Measurements from ENCODE around the gene PTPRT. TPM values are rescaled to one million over a fixed set of nuclear protein-coding genes. Genes with fewer than 3 reads are reported as not detected.

Gene PTPRT
- total RNA-seq, result 45.0 TPM

DNA sequence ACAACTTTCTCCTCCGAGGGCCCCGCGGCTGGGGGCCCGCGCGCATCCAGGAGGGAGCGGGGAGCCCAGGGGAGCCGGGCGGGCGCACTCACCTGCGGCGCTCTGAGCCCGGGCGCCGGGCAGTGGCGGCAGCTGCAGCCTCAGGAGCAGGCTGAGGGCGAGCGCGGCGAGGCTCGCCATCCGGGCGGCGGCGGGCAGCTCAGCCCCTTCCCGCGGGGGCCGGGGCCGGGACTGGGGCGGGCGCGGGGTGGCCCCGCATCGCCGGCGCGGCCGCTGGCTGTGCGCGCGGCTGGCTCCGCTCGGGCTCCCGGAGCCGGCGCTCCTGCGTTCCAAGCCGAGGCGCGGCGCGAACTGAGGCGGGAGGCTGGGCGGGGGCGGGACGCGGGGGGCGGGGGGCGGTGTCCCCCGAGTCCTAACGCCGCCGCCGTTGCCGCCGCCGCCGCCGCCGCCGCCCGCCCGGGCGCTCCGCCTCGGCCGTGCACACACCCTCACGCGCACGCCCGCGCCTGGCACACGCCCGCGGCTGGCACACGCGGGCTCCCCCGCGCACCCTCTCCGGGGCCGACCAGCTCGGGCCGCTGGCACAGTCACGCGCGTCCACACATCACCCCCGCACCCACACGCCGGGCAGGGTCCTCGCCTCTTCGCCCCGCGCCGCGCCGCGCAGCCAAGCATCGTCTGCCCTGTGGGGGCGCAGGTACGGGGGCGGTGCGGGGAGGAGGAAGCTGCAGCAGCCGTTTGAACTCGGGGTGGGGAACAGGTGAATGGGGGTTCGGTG, at the start of gene PTPRT:
Gene PTPRT, minus strand, starts transcription at position 353 of the 778 bp plus-strand sequence. Its CDS starts 173 bp downstream, at position 180.
- DNase-seq (ENCODE audit: low spot score), result no peak

DNA sequence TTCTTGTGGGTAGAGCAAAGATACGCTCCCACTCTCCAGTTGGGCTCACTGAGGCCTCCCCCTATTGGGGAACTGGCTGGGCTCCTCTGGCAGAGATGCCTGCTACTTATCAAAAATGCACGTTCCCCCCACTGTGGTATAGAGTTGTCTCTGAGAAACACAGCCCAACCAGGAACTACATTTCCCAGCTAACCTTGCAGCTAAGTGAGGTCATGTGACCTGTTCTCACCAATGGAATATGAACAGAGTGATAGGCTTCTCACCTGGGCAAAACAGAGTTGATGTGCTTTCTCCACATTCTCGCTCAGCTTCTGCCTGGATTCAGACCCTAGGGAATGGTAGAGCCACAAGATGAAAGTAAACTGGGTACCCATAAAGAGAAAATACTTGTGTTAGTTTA, 49.1 kb upstream of the PTPRT start:
- DNase-seq (ENCODE audit: low spot score), result no peak

DNA sequence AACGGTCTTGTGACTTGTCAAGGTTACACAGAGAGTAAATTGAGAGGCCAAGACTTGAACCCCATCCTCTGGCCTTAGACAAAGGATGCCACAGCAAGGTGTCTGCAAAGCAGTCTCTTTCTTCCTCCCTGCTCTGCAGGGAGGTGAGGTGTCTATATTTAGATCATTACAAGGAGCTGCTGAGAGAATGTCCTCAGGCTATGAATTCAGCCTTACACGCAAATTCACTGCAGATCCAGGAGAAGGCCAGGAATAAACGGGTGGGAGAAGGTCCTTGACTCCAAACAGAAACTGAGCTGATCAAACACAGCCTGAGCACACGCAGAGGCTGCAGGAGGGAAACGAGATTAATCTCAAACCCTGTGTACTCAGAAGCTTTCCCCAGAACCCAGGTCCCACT, 48.6 kb upstream of the PTPRT start:
- DNase-seq (ENCODE audit: low spot score), result no peak

DNA sequence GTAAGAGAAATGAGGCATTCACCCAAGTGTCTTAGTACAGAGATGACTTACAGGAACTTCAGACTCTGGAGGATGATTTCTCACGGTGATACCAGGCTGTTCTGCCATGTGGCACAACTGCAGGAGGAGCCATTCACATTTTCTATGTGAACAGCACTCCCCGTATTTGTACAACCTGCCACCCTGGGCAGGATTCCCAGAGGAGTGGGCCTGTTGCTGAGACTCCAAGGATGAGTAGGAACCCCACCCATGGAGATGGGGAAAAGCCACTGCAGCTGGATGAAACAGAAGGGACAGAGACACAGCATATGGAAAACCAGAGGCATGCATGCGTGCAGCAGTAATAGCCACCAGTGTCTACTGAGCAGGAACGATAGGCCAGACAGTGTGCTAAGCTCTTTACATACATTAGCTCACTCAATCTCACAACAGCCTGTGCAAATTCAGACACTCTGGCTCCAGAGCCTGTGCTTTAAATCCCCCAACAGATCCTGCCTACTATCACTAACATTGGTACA, 48.0 kb upstream of the PTPRT start:
- no peak for DNase-seq (ENCODE audit: low spot score)

DNA sequence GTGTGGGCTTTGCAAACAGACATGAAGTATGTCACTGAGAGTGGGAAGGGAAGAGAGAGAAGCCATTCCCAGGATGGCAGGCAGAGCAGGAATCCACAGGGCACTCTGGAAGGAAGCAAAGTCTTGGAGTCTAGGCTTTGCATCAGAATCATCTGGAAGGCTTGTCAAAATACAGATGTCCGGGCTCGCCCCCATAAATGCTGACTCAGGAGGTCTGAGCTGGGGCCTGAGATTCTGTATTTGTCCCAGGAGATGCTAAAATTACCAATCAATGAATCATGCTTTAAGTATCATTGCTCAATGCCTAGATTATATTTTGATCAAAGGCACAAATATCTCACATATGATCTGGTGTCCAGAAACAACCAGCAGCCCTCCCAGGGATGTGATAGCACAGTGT, 46.3 kb upstream of the PTPRT start:
- no peak for DNase-seq (ENCODE audit: low spot score)

DNA sequence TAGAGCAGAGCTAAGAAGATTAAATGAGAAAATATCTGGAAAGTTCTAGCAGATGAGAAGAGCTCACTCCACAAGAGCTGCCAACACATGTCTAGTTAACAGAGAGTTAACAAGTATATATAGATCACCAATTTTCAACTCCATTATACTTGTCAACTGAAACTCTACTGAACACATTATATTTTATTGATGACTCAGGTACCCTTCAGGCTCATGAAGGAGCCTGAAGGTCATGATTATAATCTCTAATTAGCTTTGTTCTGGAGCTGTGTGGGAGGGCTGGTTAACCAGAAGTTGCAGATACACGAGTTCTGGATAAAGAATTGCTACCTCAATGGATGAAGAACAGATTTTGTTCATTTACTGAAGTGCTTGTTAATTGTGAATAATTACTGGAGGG, 42.1 kb upstream of the PTPRT start:
- DNase-seq (ENCODE audit: low spot score), result no peak

DNA sequence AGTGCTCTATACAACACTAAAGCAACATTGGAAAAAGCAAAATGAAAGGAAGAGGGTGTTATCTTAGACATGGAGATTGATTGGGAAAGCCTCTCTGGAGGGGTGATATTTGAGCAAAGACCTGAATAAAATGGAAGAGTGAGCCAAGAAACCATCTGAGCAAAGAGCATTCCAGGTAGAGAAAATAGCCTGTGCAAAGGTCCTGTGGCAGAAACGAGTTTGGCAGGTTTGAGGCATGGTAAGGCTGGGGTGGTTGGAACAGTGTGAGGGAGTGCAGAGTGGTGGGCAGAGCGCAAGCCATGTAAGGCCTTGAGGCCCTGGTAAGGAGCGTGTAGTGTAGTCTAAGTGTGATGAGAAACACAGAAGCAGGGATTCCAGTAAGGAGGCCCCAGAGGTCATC, 40.0 kb upstream of the PTPRT start:
- no peak for DNase-seq (ENCODE audit: low spot score)

DNA sequence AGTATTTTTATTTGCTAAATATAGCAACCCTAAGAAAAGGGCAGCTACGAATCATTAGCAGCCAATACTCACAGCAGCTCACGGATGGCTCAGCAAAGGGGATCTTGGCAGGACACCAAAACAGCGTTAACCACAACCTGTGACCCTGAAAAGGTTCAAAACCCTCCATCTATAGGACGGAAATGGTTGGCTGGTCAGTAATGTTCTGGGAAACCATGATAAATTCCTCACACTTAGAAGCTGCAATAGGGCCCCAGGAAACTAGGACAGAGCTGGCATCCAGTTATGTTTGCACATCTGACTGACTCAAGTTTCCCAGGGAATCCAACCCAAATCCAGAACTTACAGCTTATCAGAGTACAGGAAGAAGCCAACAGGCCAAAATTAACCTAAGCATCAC, 30.9 kb upstream of the PTPRT start:
- DNase-seq (ENCODE audit: low spot score), result no peak

DNA sequence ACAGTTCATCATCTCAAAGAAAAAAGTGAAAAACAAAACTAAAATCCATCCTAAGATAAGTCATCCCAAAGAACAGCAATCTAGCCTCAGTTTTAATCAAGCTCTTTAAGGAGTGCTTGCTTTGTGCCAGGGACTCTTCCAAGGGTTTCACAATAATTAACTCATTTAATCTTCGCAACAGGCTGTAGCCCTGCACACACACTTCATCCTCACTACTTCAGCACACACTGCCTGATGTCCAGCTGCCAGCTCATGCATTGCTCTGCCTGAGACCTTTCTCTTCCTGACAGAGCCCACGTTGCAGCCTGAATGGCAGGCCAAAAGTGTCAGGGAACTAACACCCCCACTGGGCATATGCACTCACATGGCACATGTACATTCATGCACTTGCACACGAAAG, 21.2 kb upstream of the PTPRT start:
- no peak for DNase-seq (ENCODE audit: low spot score)

DNA sequence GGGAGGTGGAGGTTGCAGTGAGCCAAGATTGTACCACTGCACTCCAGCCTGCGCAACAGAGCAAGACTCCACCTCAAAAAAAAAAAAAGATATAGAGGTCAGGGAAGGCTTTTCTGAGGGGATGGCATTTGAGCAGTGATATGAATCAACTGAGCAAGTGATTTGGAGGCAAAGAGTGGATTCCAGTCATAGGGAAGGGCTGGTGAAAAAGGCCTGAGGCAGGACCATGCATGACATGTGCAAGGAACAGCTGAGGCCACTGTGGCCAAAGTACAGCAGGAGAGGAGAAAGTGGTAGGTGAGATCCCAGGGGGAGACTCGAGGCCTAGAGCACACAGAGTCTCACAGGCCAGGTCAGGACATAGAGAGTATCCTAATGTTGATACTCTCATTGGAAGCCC, 20.1 kb upstream of the PTPRT start:
- no peak for DNase-seq (ENCODE audit: low spot score)

DNA sequence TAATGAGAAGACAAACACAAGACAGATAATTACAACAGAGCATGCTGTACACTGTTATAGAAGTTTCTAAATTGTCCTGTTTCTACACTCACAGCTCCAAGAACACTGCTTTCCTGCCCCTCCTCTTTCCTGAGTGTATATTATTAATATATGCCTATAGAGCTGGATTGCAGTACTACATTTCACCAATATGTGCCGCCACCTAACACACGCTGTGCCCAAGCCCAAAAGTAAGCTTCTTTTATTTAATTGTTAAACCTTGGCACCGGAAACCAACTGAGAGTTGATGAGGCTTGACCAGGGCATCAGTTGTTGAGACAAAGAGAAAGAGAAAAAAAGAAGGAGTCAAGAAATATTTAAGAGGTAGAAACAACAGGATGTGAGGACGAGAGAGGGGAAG, 16.0 kb upstream of the PTPRT start:
- no peak for DNase-seq (ENCODE audit: low spot score)

DNA sequence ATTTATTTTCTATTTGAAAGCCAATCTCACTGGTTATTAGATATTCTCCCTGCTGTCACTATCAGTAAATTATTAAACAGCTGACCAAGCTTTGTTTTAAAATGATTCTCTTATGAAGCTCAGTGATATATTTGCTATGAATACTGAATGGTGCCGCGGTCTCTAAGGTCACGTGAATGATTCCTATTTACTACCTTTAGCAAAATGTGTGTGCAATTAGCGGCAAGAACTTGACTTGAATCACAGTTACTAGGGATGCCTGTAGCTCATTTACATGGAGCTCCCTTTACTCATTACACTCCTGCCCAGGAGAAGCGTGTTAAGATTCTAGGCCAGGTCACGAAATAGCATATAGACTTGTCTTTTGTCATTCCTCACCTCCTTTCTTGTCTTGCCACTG, 12.4 kb upstream of the PTPRT start:
- DNase-seq (ENCODE audit: low spot score), result no peak

DNA sequence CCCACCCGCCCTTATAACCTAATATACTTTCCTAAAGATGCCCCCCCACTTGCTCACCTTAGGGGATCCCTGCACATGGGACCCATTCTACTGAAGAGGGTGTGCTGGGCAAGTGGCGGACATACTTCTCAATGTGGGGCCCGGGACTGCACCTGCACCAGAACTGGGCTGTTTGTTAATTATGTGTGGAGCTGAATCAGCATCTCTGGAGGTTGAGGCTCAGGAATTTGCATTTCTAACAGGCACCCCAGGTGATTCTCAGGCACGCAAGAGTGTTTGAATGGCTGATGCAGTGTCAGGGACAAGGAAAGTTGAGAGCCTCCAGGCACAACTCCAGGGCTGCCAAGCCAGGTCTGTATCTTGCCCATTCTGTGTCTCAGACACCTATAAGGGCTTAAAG, 8.9 kb upstream of the PTPRT start:
- DNase-seq (ENCODE audit: low spot score), result no peak

DNA sequence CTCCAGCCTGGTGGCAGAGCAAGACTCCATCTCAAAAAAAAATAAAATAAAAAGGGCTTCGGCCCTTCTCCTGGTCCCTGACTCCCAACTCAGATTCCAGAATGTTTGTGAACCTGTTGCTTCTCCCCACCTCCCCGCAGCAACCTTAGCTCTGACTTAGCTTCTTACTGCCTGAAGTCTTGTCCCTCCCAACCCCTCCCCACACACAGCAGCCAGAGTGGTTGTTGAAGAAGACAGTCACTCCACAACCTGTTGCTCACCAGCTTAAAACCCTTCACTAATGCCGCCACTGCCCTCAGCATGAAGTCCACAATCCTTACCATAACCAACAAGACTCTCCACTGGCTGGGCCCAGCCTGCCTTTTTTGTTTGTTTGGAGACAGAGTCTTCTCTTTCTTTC, 6.5 kb upstream of the PTPRT start:
- no peak for DNase-seq (ENCODE audit: low spot score)

DNA sequence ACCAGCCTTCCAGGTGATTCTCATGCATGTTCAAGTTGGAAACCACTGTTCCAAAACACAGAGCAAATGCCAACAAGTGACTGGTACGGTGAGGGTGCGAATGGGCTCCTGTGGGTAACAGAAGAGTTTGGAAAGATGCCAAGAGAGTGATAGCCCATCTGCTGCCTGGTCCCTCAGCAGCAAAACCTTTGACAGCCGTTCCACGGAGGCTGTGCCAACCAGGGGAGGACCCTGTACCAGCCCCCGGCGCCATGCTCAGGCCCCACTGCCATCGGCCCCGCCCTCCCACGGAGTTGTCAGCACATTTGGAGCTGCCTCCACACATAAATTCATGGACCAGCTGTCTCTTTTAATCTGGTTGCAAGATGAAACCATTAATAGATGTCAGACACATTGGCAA, 4.4 kb upstream of the PTPRT start:
- DNase-seq (ENCODE audit: low spot score), result no peak

DNA sequence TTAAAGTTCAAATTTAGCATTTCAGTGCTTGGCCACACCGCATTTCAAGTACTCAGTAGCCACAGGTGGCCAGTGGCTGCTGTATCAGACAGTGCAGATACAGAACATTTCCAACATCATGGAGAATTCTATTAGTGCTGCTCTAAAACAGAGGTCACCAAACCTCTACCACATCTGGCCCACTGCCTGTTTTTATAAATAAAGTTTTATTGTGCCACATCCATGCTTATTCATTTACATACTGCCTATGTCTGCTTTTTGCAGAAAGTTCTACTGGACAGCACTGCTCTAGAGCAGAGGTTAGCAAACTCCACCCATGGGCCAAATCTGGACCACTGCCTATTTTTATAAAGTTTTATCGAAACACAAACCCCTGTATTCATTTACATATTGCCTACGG, 3.7 kb upstream of the PTPRT start:
- no peak for DNase-seq (ENCODE audit: low spot score)

DNA sequence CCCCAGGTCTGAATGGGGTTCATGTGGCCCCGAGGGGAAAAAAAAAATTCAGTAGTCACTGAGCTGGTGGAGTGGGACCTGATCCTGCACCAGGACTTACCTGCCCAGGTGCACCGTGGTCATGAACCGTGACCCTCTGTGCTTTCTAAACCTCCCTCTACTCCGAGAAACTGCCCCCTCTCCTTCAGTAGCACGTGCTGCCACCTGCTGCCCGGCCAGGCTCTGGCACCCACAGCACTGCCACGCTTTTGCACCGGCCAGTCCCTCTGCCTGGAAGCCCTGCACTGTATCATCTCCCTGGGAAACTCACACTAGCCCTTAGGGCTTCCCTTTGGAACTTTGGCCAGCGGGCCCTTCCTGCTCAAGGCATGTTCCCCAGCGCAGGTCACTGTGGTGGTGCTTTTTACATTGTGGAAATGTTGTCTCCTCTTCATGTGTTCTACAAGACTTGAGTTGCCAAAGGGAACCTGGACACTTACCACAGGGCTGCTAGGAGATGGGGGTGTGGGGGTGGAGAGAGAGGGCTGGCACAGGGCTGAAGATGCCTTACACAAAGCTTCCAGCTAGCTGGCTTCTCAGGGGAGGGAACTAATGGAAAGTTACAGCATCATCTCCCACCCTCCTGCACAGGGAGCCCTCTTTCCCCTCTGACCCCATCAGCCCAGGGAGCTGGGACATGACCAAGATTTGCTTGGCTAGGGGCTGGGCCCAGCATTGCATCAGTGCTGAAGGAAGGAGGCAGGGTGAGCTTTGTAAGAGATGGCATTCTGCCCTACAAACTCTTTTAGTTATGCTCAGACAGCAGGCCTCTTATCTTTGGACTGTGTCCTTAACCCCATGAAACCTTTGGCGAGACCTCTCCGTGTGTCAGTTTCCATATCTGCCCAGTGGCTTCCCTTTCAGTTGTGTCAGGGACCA, 2.5 kb upstream of the PTPRT start:
- peak; percentile 34 for DNase-seq (ENCODE audit: low spot score)

DNA sequence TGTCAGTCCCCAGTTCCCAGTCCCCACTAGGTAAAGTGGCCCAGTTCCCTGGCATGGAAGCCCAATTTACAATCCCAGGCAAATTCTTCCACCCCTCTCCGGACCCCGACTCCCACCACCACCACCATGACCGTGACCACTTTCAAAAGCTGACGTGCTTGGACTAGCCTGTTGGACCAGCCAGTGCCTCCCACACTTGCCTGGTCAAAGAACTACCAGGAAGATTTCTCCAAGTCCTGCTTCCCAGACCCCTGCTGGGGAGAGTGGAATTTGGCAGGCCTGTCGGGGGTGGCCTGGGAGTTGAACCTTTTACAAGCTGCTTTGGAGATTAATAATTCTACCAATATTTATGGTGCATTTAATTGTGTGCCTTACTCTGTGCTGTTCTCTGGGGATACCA, 1.4 kb upstream of the PTPRT start:
- DNase-seq (ENCODE audit: low spot score), result no peak

DNA sequence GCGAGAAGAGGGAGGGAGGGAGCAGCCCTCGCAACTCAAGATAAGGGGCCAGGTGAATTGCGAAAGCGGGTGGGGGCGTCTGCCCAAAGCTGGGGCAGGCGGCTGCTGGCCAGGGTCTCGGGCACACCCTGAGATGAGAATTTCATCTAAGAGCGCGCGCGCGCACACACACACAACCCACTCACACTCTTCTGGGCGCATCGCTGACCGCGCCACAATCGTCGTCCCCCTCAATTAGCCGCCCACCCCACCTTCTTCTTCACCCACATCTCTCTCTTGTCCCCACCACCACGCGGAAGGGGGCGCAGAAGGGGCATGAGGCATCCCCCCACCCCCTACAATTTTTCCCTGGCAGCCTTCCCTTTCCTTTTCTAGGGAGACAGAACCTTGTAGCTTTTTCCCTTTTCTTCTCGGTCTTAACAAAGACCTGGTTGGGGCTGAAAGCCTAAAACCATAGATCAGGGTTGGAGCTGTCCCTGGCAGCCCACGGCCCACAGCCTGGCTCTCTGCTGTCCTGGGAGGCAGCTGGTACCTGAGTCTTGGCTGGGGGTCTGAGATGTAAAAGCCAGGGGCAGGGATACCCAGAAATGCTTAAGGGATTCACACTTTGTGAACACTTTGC, 737 bp upstream of the PTPRT start:
- no peak for DNase-seq (ENCODE audit: low spot score)

DNA sequence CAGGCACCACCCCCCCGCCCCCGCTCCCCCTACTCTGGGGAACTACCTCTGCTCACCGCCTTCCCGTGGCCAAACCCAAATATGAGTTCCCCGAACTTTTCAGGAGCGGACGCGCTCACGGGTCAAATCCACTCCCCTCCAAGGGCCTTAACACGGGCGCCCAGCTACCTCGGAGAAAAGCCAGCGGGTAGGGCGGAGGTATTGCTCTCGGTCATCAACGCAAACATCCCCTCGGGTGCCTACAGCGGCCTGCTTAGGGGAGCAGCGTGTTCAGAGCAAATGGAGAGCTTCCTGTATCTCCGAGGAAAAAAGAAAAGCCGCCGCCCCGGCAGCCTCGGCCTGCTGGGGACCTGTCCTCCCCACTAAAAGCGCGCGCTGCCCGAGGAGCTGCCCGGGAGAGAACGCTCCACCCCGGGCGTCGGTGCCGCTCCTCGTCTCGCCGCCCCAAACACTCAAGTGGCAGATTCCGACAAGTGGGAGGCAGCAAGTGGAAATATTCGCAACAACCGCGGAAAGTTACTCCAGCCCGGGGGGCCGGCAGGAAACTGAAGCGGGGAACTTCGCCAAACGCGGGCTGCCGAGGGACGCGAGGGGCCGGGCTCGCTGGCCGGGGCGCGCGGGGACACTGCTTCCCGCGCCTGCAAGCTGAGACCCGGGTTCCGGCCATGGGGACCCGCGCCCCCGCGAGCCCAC, 699 bp downstream of the PTPRT start:
- DNase-seq (ENCODE audit: low spot score), result no peak

DNA sequence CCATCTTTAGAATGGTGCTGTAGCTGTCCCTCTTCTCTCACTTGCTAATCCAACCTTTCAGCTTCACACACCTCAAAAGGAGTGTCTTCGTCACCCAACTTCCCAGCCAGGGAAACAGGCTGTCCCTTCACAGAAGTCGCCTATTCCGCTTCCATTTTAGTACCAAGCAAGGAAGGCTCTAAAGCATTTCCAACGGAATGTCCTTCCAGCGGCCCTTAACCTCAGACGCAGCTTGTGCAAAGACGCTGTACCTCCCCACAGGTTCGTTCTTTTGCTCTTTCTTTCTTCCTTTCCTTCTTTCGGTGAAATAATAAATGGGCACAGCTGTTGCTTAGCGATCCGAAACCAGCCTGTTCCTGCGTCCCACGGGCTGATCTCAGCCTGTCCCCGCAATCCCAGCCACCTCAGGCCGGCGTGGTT, 1.5 kb downstream of the PTPRT start:
- DNase-seq (ENCODE audit: low spot score), result no peak

Measured in mucosa of gallbladder (tissue), 1 donor.